Neural progenitor cell (in vitro differentiated cells): Measurements from ENCODE around the gene CYB5A. TPM values are rescaled to one million over a fixed set of nuclear protein-coding genes. Genes with fewer than 3 reads are reported as not detected.

Experiments
- DNase-seq: peaks from one replicate; pipeline ENCODE4 v3.0.0-alpha.2; 2016; ENCODE audit warnings: low spot score
- H2AFZ ChIP-seq: fragments of 200-600 bp; sonication (generic); replicated peaks from 2 replicates; pipeline ENCODE4 v1.6.1; 2016; ENCODE audit warnings: antibody characterized with exemption
- H3F3A ChIP-seq: fragments of 200-600 bp; sonication (generic); 2 replicates; pipeline ENCODE4 v1.6.1; 2016; ENCODE audit warnings: antibody characterized with exemption, low read depth
- H3K27ac ChIP-seq: fragments of 200-600 bp; sonication (generic); 2 replicates; pipeline ENCODE4 v1.5.1; 2016; ENCODE audit warnings: mild to moderate bottlenecking
- H3K27me3 ChIP-seq: fragments of 200-600 bp; sonication (generic); 2 replicates; pipeline ENCODE4 v1.6.1; 2016; ENCODE audit warnings: mild to moderate bottlenecking, moderate library complexity
- H3K36me3 ChIP-seq: fragments of 200-600 bp; sonication (generic); 2 replicates; pipeline ENCODE4 v1.5.1; 2016
- H3K4me1 ChIP-seq: fragments of 200-600 bp; sonication (generic); 2 replicates; pipeline ENCODE4 v1.6.1; 2016; ENCODE audit warnings: mixed run types
- H3K4me2 ChIP-seq: fragments of 200-600 bp; sonication (generic); 2 replicates; pipeline ENCODE4 v1.6.1; 2016
- H3K4me3 ChIP-seq: fragments of 200-600 bp; sonication (generic); 2 replicates; pipeline ENCODE4 v1.5.1; 2016
- H3K79me2 ChIP-seq: fragments of 200-600 bp; sonication (generic); 2 replicates; pipeline ENCODE4 v1.6.1; 2016; ENCODE audit warnings: low read depth
- H3K9ac ChIP-seq: fragments of 200-600 bp; sonication (generic); 2 replicates; pipeline ENCODE4 v1.6.1; 2016
- H3K9me3 ChIP-seq: fragments of 200-600 bp; sonication (generic); 2 replicates; pipeline ENCODE4 v1.5.1; 2016; ENCODE audit warnings: low read depth
- H4K20me1 ChIP-seq: fragments of 200-600 bp; sonication (generic); 2 replicates; pipeline ENCODE4 v1.6.1; 2016; ENCODE audit warnings: low read depth
- H3K27ac Mint-ChIP-seq: 3 replicates; pipeline ENCODE4 v1.8.0; 2021; ENCODE audit warnings: mixed read lengths
- H3K27me3 Mint-ChIP-seq: 2 replicates; pipeline ENCODE4 v1.8.0; 2022; ENCODE audit warnings: low read depth, mild to moderate bottlenecking, inconsistent platforms, moderate library complexity, mixed read lengths; ENCODE audit not compliant: insufficient read depth
- H3K36me3 Mint-ChIP-seq: 3 replicates; pipeline ENCODE4 v1.8.0; 2021; ENCODE audit warnings: mixed read lengths
- H3K4me1 Mint-ChIP-seq: 3 replicates; pipeline ENCODE4 v1.8.0; 2021; ENCODE audit warnings: mixed read lengths
- H3K4me3 Mint-ChIP-seq: 3 replicates; pipeline ENCODE4 v1.8.0; 2021; ENCODE audit warnings: mild to moderate bottlenecking, moderate library complexity, mixed read lengths
- H3K9me3 Mint-ChIP-seq: 3 replicates; pipeline ENCODE4 v1.8.0; 2020; ENCODE audit warnings: mixed read lengths
- CTCF ChIP-seq: fragments of 200-600 bp; sonication (generic); IDR thresholded peaks from 2 replicates; pipeline ENCODE4 v1.5.1; 2017; ENCODE audit warnings: antibody characterized with exemption, mild to moderate bottlenecking
- EZH2 ChIP-seq: fragments of 200-600 bp; sonication (generic); IDR thresholded peaks from 2 replicates; pipeline ENCODE4 v1.6.1; 2017; ENCODE audit warnings: antibody characterized with exemption, mild to moderate bottlenecking, moderate library complexity
- EZH2phosphoT487 ChIP-seq: fragments of 200-600 bp; sonication (generic); IDR thresholded peaks from 2 replicates; pipeline ENCODE4 v1.6.1; 2017; ENCODE audit warnings: antibody characterized with exemption
- total RNA-seq: library from RNA; depleted of rRNA; stranded (reverse); fragments of >200 nt; gene quantifications from 2 replicates; pipeline ENCODE4 v1.2.3, GENCODE V29; 2015; ENCODE audit warnings: low replicate concordance

Gene CYB5A
- total RNA-seq, 1 donor from 2014 or later: 33.7 TPM

GRCh38 chr18:74336656-74337055 is 44.9 kb upstream of the CYB5A start:
- no peaks in the 10 kb centered on the region for H3K9me3 Mint-ChIP-seq
- no peak for DNase-seq
- Histone ChIP-seq H3K4me3 (no peak overlapping the region), H4K20me1 (no peaks in the 10 kb centered on the region), H3K79me2 (no peaks in the 10 kb centered on the region), H3K4me1 (peaks cover 4% of the 10 kb centered on the region), H3K27ac (no peak overlapping the region), H2AFZ (no peak overlapping the region), H3F3A (no peaks in the 10 kb centered on the region), H3K9ac (no peak overlapping the region), H3K36me3 (no peaks in the 10 kb centered on the region), H3K4me2 (no peak overlapping the region), H3K9me3 (peaks cover 3% of the 10 kb centered on the region), H3K27me3 (no peaks in the 10 kb centered on the region)
- H3K4me3 Mint-ChIP-seq: no peak overlapping the region
- no peak for TF ChIP-seq EZH2phosphoT487
- TF ChIP-seq EZH2: no peak
- TF ChIP-seq CTCF: no peak
- no peaks in the 10 kb centered on the region for H3K27me3 Mint-ChIP-seq
- no peaks in the 10 kb centered on the region for H3K4me1 Mint-ChIP-seq
- H3K27ac Mint-ChIP-seq: no peak overlapping the region
- no peaks in the 10 kb centered on the region for H3K36me3 Mint-ChIP-seq

GRCh38 chr18:74334242-74334893 is 42.6 kb upstream of the CYB5A start:
- Histone ChIP-seq H2AFZ (peak overlapping the region; percentile 44), H3K9ac (no peak overlapping the region), H3K9me3 (no peaks in the 10 kb centered on the region), H3F3A (no peaks in the 10 kb centered on the region), H3K4me2 (no peak overlapping the region), H3K27me3 (no peaks in the 10 kb centered on the region), H4K20me1 (no peaks in the 10 kb centered on the region), H3K27ac (no peak overlapping the region), H3K36me3 (no peaks in the 10 kb centered on the region), H3K79me2 (no peaks in the 10 kb centered on the region), H3K4me3 (no peak overlapping the region), H3K4me1 (peaks cover 4% of the 10 kb centered on the region)
- TF ChIP-seq EZH2 (no peak), EZH2phosphoT487 (no peak), CTCF (no peak)
- no peaks in the 10 kb centered on the region for H3K4me1 Mint-ChIP-seq
- no peak overlapping the region for H3K4me3 Mint-ChIP-seq
- H3K36me3 Mint-ChIP-seq: no peaks in the 10 kb centered on the region
- H3K27ac Mint-ChIP-seq: no peak overlapping the region
- DNase-seq: no peak
- H3K9me3 Mint-ChIP-seq: no peaks in the 10 kb centered on the region
- H3K27me3 Mint-ChIP-seq: no peaks in the 10 kb centered on the region

GRCh38 chr18:74333091-74333490 is 41.3 kb upstream of the CYB5A start:
- Histone ChIP-seq H3K36me3 (no peaks in the 10 kb centered on the region), H2AFZ (no peak overlapping the region), H3K9ac (no peak overlapping the region), H3K4me2 (no peak overlapping the region), H3K27ac (no peak overlapping the region), H3F3A (no peaks in the 10 kb centered on the region), H3K9me3 (no peaks in the 10 kb centered on the region), H3K4me1 (peaks cover 4% of the 10 kb centered on the region), H3K79me2 (no peaks in the 10 kb centered on the region), H4K20me1 (no peaks in the 10 kb centered on the region), H3K4me3 (no peak overlapping the region), H3K27me3 (no peaks in the 10 kb centered on the region)
- no peaks in the 10 kb centered on the region for H3K36me3 Mint-ChIP-seq
- DNase-seq: no peak
- no peak overlapping the region for H3K27ac Mint-ChIP-seq
- H3K27me3 Mint-ChIP-seq: no peaks in the 10 kb centered on the region
- no peak overlapping the region for H3K4me3 Mint-ChIP-seq
- no peaks in the 10 kb centered on the region for H3K9me3 Mint-ChIP-seq
- no peak for TF ChIP-seq EZH2phosphoT487
- TF ChIP-seq EZH2: no peak
- TF ChIP-seq CTCF: no peak
- no peaks in the 10 kb centered on the region for H3K4me1 Mint-ChIP-seq
